GF-D8 (cell line): ENCODE results near the gene PPP1R1A.

Experiments used
- DNase-seq: peaks from one replicate; lab custom pipeline; 2025; lab: John Stamatoyannopoulos, UW

The PPP1R1A gene

DNA sequence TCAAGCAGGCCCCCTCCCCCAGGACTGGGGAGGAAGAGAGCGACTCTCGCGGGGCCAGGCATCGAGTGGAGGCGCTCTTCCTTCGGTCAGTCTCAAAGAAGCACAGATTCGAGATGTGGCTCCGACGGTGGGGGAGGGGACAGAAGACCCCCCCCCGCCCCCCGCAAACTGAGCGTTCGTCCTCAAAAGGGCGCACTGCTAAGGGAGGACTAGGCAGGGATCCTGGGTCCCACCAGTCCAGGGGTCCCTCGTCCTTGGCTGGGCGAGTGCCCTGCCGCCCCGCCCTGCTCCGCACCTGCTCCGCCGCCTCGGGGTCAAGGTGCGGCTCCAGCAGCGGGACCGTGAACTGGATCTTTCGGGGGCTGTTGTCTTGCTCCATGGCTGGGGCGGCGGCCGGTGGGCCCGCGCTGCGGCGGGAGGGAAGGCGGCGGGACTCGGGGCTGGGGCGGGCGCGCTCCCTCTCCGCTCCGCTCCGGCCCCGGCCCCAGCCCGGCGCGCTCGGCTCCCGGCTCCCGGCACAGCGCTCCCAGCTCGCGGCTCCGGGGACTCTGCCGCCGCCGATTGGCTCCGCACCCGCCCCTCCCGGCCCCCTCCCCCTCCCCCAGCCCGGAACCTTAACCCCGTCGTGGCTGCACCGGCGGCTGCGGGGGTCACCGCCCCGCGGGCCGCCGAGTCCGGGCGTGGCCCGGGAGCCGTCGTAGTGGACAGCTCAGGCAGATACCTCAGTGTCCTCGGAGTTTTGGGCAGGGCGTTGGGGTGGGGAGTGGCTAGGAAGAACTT lies at the start of gene PPP1R1A:
PPP1R1A (minus strand) TSS at position 550 of the 780 bp plus-strand sequence; CDS start at position 379, 171 bp downstream.
- no peak for DNase-seq

DNA sequence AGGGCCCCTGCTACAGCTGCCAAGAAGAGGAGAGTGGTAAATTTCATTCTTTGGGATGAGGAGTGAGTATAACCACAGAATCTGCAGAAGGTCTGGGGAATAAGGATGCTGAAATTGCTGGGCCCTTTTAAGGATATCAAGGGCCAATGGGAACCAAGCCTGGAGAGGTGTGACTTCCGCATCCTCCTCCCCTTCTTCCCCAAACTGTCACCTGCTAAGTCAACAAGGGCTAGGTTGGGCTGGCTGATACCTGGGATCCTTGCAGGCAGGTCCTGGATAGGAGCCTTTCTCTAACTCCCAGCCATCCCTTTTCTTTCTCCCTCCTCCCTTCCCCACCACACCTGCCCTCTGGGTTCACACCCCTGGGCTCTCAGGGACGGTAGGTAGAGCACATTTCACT lies 46.3 kb upstream of the PPP1R1A start, which contains the start of gene LACRT:
LACRT (minus strand) TSS at position 101 of the 400 bp plus-strand sequence; CDS start at position 47, 54 bp downstream.
- DNase-seq: no peak

DNA sequence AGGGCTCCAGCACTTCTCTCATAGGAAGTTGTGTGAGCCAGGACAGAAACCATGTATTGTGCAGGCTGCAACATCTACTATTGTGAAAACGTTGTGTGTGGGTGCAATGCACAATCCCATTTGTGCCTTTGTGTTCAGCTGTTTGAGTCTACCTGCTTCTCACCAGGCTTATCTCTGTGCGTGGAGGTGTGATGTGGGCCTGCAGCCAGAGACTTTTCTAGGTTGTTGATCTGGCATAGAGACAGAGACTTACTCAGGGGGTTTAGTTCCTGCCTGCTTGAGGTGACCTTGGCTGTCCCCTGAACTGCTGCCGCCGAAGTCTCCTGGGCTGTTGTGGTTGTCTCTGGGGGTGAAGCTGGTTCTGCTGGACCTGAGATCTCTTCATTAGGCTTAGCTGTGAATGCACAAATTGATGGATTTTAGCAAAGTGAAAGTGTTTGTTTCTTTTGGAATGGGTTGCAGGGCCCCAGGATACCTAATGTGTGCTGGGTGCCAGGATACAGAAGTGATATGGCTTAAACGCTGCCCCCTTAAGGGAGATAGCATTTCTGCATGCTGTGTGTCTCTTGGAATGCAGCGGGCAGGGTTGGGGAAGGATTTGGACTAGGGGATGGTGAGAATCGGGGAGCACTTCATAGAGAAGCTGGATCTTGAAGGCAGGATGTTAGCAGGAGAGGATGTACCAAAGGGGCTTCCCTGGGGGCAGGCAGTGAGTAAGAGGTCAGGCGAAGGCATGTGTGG lies 43.7 kb upstream of the PPP1R1A start:
- no peak for DNase-seq

- DNase-seq: no peak
These were observed 43.1 kb upstream of the PPP1R1A start for GRCh38 chr12:54631551-54631950.

GRCh38 chr12:54629925-54630324 lies 41.5 kb upstream of the PPP1R1A start:
- no peak for DNase-seq

- DNase-seq: no peak
These were observed 39.9 kb upstream of the PPP1R1A start for GRCh38 chr12:54628186-54628846.

GRCh38 chr12:54627304-54627703 lies 38.8 kb upstream of the PPP1R1A start:
- DNase-seq: no peak

DNA sequence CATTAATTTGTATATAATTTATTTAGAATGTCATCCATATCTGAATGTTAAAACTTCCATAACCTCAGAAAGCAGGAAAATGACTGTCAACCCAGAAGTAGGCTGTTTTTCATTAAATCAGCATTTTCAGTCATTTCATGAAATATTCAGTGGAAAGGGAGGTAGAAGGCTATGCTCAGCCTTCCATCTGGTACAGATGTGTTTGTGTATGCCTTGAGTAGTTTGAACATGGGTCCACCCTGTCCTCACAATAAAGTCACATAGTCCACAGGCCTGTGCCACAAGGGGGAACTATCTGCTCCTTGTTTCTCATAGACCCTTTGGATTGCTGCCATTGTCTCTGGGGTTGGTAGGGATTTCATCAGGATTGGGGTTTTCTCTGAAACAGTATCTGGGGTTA lies 37.1 kb upstream of the PPP1R1A start:
- DNase-seq: no peak

GRCh38 chr12:54624315-54625279 lies 36.1 kb upstream of the PPP1R1A start:
- DNase-seq: no peak

DNA sequence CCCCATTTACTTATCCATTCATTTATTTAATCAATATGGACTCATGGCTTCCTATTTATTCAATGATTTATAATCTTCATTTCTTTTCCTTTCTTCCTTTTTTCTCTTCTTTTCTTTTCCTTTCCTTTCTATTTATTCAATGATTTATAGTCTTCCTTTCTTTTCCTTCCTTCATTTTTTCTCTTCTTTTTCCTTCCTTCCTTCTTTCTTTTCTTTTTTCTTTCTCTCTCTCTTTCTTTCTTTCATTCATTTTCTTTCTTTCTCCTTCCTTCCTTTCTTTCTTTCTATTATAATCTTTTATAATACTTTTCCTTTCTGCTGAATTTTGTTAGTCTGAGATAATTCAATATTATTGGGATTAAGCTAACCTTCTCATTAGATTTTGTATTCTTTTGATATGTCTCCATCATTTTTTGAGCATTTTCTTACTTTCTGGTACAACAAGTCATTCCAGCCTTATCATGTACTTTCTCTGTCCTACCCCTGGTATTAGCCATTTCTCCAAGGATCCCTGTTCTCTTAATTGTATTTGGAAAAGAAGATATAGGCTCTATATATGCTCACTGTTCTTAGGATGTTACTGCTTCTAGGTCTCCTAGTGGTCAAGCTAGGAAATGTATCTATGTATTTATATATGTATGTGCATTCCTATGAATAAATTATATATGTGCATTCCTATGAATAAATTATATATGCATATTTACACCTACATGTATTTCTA lies 34.2 kb upstream of the PPP1R1A start:
- DNase-seq: no peak

GRCh38 chr12:54616933-54617680 lies 28.6 kb upstream of the PPP1R1A start:
- no peak for DNase-seq

GRCh38 chr12:54612225-54612750 lies 23.8 kb upstream of the PPP1R1A start:
- DNase-seq: no peak

DNA sequence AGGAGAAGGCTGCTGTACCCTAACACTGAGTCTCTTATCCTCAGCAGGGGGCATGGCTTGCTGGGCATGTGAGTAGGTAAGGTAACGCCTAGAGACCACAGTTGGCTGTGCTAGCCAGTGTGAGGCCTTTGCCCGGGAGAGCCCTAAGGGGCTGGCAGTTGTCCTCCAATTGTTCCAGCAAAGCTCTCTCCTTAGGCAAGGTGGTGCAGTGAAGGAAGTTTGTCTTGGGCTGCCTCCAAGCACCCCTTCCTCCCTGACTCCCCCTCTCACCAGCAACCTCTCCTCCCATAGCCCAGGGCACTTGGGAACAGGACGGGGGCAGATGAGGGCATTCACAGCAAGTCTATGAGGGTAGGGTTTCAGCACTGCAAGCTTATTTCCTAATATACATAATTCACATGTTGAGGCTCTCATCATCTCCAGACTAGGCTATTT lies 23.3 kb upstream of the PPP1R1A start:
- no peak for DNase-seq

DNA sequence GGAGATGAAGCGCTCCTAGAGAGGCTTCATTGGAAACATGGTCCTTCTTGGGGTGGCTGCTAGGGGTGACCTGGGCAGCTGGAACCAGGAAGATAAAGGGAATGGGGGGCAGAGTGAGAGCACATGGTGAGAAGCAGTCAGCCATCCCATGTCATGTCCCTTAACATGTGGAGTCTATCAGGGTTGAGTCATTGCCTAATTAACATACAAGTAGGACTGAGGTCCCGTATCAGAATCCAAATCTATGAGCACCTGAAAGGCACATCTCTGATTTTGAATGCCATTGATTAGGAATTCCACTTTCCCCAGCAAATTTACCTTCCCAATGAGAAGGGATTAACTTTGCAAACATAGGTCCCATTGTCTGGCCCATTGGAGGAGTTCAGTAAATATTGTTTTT lies 20.3 kb upstream of the PPP1R1A start:
- no peak for DNase-seq

GRCh38 chr12:54608156-54608555 lies 19.7 kb upstream of the PPP1R1A start:
- no peak for DNase-seq

DNA sequence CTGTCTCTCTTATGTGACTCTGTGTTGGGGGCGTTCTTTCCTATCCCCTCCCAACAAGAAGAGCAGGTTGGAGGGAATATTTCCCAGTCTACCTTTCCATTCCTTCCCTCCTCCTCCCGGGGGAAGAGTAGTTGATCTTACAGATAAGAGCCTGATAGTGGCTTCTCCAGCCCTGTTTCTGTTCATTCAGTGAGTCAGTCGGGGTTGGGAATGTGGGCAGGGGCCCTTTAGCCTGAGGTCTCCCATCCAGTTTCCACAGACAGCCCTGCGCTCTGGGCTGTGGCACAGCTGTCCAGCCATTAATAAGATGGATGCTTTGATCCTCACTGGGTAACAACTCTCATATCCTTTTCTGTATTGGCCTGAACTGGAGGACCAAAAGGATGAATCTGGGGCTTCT lies 18.1 kb upstream of the PPP1R1A start:
- DNase-seq: no peak

DNA sequence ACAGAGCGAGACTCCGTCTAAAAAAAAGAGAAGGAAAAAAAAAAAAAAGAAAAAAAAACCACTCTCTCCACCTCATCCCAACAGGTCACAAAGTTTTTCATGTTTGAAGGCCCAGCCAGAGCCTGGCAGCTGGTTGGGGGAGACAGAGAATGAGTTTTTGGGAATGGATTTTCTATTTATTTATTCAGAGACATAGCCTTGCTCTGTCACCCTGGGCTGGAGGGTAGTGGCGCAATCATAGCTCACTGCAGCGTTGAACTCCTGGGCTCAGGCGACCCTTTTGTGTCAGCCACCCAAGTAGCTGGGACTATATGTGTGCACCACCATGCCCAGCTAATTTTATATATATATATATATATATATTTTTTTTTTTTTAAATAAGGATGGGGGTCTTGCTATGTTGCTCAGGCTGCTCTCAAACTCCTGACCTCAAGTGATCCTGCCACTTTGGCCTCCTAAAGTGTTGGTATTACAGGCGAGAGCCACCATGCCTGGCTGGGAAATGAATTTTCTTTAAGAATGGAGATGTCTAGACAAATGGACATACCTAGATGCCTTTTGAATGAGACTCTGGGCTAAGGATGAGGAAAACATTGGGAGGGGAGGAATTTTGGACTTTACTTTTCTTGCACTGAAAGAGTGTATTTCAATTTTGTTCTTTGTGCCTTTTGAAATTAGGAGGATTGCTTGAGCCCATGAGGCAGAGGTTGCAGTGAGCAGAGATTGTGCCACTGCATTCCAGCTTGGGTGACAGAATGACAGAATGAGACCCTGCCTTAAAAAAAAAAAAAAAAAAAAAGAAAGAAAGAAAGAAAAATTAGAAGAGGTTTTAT lies 16.9 kb upstream of the PPP1R1A start:
- DNase-seq: no peak

- no peak for DNase-seq
These were observed 16.0 kb upstream of the PPP1R1A start for GRCh38 chr12:54604436-54604835.

DNA sequence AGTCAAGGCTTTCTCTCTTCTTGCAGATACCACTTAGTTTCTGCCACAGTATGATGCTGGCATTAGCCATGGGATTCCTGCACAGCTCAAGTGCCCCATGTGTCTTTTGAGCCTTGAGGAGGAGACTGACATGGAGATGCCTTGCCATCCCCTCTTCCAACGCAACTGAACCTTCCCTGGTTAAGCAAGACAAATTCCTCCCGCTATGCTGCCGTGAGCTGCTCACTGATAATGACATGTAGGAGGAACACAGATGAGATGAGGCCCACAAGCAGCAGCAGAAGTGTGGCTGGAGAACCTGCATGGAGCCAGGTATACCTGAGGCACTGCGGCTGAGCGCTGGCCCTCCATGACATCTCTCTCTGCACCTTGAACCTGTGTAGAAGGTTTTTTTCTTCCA lies 15.4 kb upstream of the PPP1R1A start:
- no peak for DNase-seq
